Adrenal gland (tissue), 5 donors: ENCODE measurements around the gene ARL8B.

Experiments used
- CTCF ChIP-seq, 6 experiments: fragments of 450-650 bp in 4 of 6; fragments of 200-600 bp in 2 of 6; sonication (generic) in 1 of 6; IDR thresholded peaks; 1 replicate in 5 of 6; 2 replicates in 1 of 6; pipeline versions ENCODE4 v1.5.1 to v1.8.0; 2016 to 2021; ENCODE audit warnings: antibody characterized with exemption in 6 of 6, mild to moderate bottlenecking in 2 of 6, moderate library complexity in 1 of 6
- POLR2A ChIP-seq, 2 donors: fragments of 450-650 bp; IDR thresholded peaks; one replicate each; pipeline ENCODE4 v1.6.1; 2017; ENCODE audit warnings: antibody characterized with exemption in 2 of 2, mild to moderate bottlenecking in 2 of 2, moderate library complexity in 1 of 2
- donor health status: DM: no; HTN: no; CAD: no.

GRCh38 chr3:5093731-5094130, 28.4 kb upstream of the ARL8B start:
- TF ChIP-seq CTCF (IDR thresholded peaks at IDR 0.05) (no peak), POLR2A (IDR thresholded peaks at IDR 0.05) (no peak)
